Measurements from ENCODE around the gene TMPRSS11D. TPM values are rescaled to one million over a fixed set of nuclear protein-coding genes. Genes with fewer than 3 reads are reported as not detected.

Gene TMPRSS11D
- total RNA-seq, 1 donor from 2014 or later, result not detected

DNA sequence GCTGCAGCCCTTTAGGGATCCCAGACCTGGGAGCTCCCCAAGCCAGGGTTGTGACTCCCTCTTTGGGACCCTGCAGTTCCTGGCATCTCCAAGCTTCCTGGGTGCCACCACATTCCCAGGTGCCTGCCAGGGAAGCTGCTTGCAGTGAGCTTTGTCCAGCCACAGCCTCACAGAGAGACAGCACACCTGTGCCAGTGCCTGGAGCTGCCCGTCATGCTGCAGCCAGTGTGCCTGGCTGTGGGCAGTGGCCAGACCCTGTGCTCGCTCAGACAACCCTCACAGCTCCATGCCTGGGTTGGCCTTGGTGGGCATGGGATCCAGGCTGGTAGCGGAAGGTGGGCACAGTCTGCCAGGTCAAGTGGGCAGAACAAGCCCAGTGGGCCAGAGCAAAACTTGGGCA lies 43.4 kb upstream of the TMPRSS11D start:
- H3K27me3 Mint-ChIP-seq (ENCODE audit: unreplicated experiment), result no peaks in the 10 kb centered on the region
- TF ChIP-seq, protein P1, sequence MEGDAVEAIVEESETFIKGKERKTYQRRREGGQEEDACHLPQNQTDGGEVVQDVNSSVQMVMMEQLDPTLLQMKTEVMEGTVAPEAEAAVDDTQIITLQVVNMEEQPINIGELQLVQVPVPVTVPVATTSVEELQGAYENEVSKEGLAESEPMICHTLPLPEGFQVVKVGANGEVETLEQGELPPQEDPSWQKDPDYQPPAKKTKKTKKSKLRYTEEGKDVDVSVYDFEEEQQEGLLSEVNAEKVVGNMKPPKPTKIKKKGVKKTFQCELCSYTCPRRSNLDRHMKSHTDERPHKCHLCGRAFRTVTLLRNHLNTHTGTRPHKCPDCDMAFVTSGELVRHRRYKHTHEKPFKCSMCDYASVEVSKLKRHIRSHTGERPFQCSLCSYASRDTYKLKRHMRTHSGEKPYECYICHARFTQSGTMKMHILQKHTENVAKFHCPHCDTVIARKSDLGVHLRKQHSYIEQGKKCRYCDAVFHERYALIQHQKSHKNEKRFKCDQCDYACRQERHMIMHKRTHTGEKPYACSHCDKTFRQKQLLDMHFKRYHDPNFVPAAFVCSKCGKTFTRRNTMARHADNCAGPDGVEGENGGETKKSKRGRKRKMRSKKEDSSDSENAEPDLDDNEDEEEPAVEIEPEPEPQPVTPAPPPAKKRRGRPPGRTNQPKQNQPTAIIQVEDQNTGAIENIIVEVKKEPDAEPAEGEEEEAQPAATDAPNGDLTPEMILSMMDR (IDR thresholded peaks at IDR 0.05; ENCODE audit: partially characterized antibody, unreplicated experiment), result no peak
- no peaks in the 10 kb centered on the region for H3K9me3 Mint-ChIP-seq (ENCODE audit: unreplicated experiment)
- H3K36me3 Mint-ChIP-seq (ENCODE audit: unreplicated experiment), result no peaks in the 10 kb centered on the region
- H3K27ac Mint-ChIP-seq (ENCODE audit: unreplicated experiment), result no peak overlapping the region
- no peak for DNase-seq
- no peak overlapping the region for H3K4me3 Mint-ChIP-seq (ENCODE audit: unreplicated experiment)
- no peaks in the 10 kb centered on the region for H3K4me1 Mint-ChIP-seq (ENCODE audit: low read depth, unreplicated experiment)

DNA sequence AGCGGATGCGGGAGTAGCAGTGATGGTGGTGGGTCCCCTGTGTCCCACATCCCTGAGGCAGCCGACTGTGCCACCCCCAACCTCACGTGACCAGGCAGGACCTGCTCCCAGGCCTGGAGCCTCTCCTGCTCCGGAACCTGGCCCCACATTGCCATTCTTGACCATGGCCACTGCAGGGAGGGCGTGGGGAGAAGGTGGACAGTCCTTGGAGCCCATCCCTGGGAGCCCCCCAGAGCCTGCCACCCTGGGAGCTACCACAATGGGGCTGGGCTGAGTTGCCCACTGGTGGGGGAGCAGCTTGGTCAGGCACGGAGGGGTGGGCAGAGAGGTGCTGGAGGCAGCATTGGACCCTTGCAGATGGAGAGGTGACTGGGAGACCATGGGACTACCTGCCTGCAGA lies 42.7 kb upstream of the TMPRSS11D start:
- no peaks in the 10 kb centered on the region for H3K27me3 Mint-ChIP-seq (ENCODE audit: unreplicated experiment)
- H3K9me3 Mint-ChIP-seq (ENCODE audit: unreplicated experiment), result no peaks in the 10 kb centered on the region
- no peak overlapping the region for H3K4me3 Mint-ChIP-seq (ENCODE audit: unreplicated experiment)
- TF ChIP-seq, protein P1 (IDR thresholded peaks at IDR 0.05; ENCODE audit: partially characterized antibody, unreplicated experiment), result no peak
- H3K27ac Mint-ChIP-seq (ENCODE audit: unreplicated experiment), result no peak overlapping the region
- no peaks in the 10 kb centered on the region for H3K4me1 Mint-ChIP-seq (ENCODE audit: low read depth, unreplicated experiment)
- no peak for DNase-seq
- no peaks in the 10 kb centered on the region for H3K36me3 Mint-ChIP-seq (ENCODE audit: unreplicated experiment)

DNA sequence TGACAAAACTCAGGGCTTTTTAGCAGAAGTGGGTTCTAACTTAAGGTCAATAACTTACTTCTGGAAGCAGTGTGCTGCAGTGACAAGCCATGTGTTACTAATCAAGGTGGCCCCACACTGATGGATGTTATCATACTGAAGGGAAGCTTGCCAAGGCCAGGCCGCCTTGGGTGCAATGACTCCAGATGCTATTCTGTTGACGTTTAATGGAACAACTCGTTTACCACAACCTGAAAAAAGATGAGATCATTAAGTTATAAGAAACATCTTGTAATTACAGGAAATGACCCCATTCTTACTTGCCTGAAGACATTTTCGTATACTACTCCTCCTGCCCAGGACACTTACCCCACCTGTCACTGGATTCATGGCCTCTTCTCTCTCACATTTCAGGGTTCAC lies 38.9 kb upstream of the TMPRSS11D start:
- no peak overlapping the region for H3K27ac Mint-ChIP-seq (ENCODE audit: unreplicated experiment)
- no peaks in the 10 kb centered on the region for H3K9me3 Mint-ChIP-seq (ENCODE audit: unreplicated experiment)
- H3K27me3 Mint-ChIP-seq (ENCODE audit: unreplicated experiment), result no peaks in the 10 kb centered on the region
- DNase-seq, result no peak
- TF ChIP-seq, protein P1 (IDR thresholded peaks at IDR 0.05; ENCODE audit: partially characterized antibody, unreplicated experiment), result no peak
- H3K4me1 Mint-ChIP-seq (ENCODE audit: low read depth, unreplicated experiment), result no peaks in the 10 kb centered on the region
- no peaks in the 10 kb centered on the region for H3K36me3 Mint-ChIP-seq (ENCODE audit: unreplicated experiment)
- no peak overlapping the region for H3K4me3 Mint-ChIP-seq (ENCODE audit: unreplicated experiment)

DNA sequence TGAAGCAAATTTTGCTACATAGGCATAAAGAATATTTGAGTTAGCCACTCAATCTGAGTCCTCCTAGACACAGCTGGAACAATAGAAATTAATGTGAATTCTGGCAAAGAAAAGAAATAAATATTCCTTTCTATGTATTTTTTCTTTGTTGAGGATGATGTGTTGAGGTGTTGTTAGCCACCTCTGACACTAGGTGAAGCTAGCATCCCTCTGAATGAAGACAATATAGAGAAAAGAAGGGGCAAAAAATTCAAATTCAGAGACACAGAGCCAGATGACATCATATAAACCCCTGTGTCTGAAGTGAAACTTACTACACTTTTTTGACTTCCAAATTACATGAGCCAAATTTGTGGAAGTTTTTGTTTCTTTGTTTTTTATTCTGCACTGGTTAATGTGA lies 34.6 kb upstream of the TMPRSS11D start:
- DNase-seq, result no peak
- H3K9me3 Mint-ChIP-seq (ENCODE audit: unreplicated experiment), result no peaks in the 10 kb centered on the region
- no peaks in the 10 kb centered on the region for H3K36me3 Mint-ChIP-seq (ENCODE audit: unreplicated experiment)
- no peaks in the 10 kb centered on the region for H3K4me1 Mint-ChIP-seq (ENCODE audit: low read depth, unreplicated experiment)
- no peaks in the 10 kb centered on the region for H3K27me3 Mint-ChIP-seq (ENCODE audit: unreplicated experiment)
- no peak overlapping the region for H3K4me3 Mint-ChIP-seq (ENCODE audit: unreplicated experiment)
- H3K27ac Mint-ChIP-seq (ENCODE audit: unreplicated experiment), result no peak overlapping the region
- TF ChIP-seq, protein P1 (IDR thresholded peaks at IDR 0.05; ENCODE audit: partially characterized antibody, unreplicated experiment), result no peak

DNA sequence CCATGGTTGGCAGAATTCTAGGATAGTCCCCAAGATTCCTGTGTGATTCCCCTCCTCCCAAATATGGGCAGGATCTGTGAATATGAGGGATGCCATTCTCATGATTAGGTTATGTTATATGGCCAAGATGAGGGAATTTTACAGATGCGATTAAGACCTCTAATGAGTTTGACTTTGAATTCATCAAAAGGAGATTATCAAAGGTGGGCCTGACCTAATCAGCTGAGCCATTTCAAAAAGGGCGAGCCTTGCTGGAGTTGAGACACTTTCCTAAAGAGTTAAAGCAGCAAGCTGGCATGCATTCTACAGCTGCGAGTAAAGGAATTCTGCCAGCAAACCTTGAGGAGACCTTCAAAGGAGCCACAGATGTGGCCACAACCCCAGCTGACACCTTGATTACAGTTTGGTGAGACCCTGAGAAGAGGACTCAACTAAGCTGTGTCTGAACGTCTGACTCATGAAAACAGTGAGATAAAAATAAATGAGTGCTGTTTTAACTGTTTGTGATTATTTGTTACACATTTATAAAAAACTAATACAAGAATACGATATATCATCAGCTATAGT lies 31.7 kb upstream of the TMPRSS11D start:
- no peaks in the 10 kb centered on the region for H3K36me3 Mint-ChIP-seq (ENCODE audit: unreplicated experiment)
- TF ChIP-seq, protein P1 (IDR thresholded peaks at IDR 0.05; ENCODE audit: partially characterized antibody, unreplicated experiment), result no peak
- H3K9me3 Mint-ChIP-seq (ENCODE audit: unreplicated experiment), result no peaks in the 10 kb centered on the region
- H3K27me3 Mint-ChIP-seq (ENCODE audit: unreplicated experiment), result no peaks in the 10 kb centered on the region
- H3K4me1 Mint-ChIP-seq (ENCODE audit: low read depth, unreplicated experiment), result no peaks in the 10 kb centered on the region
- no peak overlapping the region for H3K4me3 Mint-ChIP-seq (ENCODE audit: unreplicated experiment)
- DNase-seq, result no peak
- H3K27ac Mint-ChIP-seq (ENCODE audit: unreplicated experiment), result no peak overlapping the region

All from glutamatergic neuron (in vitro differentiated cells).